ENCODE data around the gene STRIT1.
"Not testable (repeated sequence)": the region's sequence is repeated elsewhere in the genome, so short reads cannot be mapped to it uniquely, and the experiment has no call there.

Gene STRIT1

DNA sequence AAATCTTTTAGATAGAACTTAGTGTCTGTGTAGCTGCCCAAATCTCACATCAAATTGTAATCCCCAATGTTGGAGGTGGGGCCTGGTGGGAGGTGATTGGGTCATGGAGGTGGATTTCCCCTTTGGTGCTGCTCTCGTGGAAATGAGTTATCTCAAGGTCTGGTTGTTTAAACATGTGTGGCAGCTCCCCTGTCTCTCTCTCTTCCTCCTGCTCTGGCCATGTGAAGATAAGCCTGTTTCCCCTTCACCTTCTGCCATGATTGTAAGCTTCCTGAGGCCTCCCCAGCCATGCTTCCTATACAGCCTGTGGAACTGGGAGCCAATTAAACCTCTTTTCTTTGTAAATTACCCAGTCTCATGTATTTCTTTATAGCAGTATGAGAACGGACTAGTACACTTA lies 30.6 kb downstream of the STRIT1 start:
- not testable (repeated sequence) for FAIRE-seq

- no peak for FAIRE-seq
Observed at GRCh38 chr3:155262295-155262694, 31.2 kb downstream of the STRIT1 start.

DNA sequence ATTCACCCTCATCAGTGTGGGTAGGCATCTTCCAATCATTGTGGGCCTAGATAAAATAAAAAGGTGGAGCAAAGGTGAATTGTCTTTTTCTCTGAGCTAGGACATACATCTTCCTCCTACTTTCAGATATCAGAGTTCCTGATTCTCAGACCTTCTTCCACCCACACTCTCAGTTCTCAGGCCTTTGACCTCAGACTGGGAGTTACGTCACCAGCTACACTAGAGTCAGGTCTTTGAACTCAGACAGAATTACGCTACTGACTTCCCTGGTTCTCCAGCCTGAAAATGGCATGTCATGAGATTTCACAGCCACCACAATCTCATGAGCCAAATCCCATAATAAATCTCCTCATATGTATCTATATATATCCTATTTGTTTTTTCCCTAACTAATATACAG lies 39.0 kb downstream of the STRIT1 start:
- FAIRE-seq = no peak

- no peak for FAIRE-seq
Observed at GRCh38 chr3:155252535-155252934, 40.9 kb downstream of the STRIT1 start.

GRCh38 chr3:155252021-155252420 lies 41.5 kb downstream of the STRIT1 start:
- no peak for FAIRE-seq

GRCh38 chr3:155248531-155249187 lies 44.8 kb downstream of the STRIT1 start:
- FAIRE-seq = no peak

DNA sequence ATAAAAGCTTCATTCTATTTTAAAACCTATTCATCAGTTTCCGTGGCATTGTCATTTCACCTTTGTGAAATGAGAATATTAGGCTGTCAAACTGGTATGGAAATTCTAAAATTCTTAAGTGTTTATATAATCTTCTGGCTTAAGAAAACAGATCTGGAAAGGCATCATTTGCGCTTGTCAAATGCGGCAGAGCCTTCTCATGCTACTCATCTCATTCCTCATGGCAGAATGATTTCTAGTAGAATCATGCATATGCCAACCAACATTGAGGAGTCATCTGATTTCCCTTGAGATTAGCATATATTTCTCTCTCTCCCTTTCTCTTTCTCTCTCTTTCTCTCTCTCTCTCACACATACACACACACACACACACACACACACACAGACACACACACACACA lies 48.8 kb downstream of the STRIT1 start:
- no peak for FAIRE-seq

GRCh38 chr3:155244216-155244615 lies 49.3 kb downstream of the STRIT1 start:
- no peak for FAIRE-seq

DNA sequence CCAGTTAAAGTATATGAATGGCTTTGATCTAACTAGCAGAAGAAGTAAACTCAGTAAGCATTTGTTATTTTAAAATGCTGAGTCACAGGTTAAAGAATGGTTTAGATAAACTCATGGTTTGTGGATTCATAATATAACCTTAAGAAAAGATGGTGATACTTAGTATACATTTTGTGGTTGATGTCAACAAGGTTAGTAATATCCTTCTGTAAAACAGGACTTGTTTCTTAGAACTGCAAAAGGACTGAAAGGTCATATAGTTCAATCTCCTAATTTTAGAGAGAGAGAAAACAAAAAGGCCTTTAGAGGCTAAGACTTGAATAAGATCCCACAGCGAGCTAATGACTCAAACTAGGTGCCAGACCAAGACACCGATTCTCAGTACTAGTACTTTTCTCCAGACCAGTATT lies 50.0 kb downstream of the STRIT1 start:
- FAIRE-seq = no peak

DNA sequence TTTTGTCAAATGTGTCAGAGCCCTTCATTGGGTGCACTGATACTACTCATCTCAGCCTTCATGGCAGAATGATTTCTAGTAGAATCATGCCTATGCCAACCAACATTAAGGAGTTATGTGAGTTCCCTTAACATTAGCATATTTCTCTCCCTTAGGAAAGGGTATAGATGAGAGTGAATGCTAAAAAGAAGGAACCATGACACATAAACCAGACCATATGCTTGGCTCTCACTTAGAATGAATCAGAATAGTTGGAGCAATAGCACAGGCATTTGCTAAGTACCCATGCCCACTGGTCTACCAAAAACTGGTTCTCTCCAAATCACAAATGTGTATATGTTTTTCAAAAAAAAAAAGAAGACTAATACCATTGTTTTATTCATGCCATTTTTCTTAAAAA lies 51.1 kb downstream of the STRIT1 start:
- no peak for FAIRE-seq

GRCh38 chr3:155241579-155241978 lies 51.9 kb downstream of the STRIT1 start:
- FAIRE-seq = no peak

Data from A204.1 (cell line).